ENCODE measurements around the gene STARD13. TPM values are rescaled to one million over a fixed set of nuclear protein-coding genes. Genes with fewer than 3 reads are reported as not detected.

STARD13 gene
- total and polyA plus RNA-seq, 12 donors = 7.1 to 38.3 (median 27.8) TPM

DNA sequence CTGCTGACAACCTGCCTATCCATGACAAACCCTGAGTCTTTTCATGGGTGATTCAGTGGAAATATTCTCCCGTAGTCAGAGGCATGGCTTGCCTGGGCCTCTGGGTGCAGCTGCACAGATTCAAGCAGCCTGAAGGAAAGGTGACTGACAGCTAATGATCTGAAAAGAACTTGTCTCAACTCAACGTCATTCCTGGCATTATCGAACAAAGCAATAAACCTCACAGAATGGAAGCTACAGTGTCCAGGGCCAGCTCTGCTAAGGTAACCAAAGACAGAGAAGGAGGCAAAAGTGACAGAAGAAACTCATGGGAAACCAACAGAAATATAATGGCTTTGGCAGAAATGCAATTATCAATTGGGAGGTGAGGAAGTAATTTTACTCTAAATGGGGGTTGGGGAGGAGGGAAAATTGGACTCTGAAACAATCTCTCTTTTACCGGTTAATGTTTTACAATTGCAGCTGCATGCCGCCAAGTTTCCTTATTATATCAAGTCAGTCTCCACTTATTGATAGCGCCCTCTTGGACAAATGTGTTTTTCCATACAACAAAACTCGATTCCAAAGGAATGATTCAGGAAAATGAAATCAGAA, 12.9 kb downstream of the STARD13 start:
- Histone ChIP-seq H3K36me3 (peaks cover 0 to 10% (median 0%) of the 10 kb centered on the region in 9 donors), H3K4me3 (no peak overlapping the region), H3K27me3 (no peaks in the 10 kb centered on the region), H3K4me1 (peaks cover 20 to 99% (median 71%) of the 10 kb centered on the region in 9 donors), H3K27ac (peak overlapping the region in 8 of 10 donors; percentile 17 to 69 (median 38)), H3K9me3 (no peaks in the 10 kb centered on the region)
- no peak for ATAC-seq
- intact Hi-C loops (cut with DNase I) = loop anchor here in 1 of 10 donors (10.0 kb wide), 1 partner anchor 148 kb away; no protein-coding TSS in a partner anchor
- DNase-seq = no peak
- TF ChIP-seq, protein P1, sequence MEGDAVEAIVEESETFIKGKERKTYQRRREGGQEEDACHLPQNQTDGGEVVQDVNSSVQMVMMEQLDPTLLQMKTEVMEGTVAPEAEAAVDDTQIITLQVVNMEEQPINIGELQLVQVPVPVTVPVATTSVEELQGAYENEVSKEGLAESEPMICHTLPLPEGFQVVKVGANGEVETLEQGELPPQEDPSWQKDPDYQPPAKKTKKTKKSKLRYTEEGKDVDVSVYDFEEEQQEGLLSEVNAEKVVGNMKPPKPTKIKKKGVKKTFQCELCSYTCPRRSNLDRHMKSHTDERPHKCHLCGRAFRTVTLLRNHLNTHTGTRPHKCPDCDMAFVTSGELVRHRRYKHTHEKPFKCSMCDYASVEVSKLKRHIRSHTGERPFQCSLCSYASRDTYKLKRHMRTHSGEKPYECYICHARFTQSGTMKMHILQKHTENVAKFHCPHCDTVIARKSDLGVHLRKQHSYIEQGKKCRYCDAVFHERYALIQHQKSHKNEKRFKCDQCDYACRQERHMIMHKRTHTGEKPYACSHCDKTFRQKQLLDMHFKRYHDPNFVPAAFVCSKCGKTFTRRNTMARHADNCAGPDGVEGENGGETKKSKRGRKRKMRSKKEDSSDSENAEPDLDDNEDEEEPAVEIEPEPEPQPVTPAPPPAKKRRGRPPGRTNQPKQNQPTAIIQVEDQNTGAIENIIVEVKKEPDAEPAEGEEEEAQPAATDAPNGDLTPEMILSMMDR (IDR thresholded peaks at IDR 0.05) = no peak
- 38 to 51% methylated on average over 7 of the region's 7 CpGs for WGBS, 2 donors

DNA sequence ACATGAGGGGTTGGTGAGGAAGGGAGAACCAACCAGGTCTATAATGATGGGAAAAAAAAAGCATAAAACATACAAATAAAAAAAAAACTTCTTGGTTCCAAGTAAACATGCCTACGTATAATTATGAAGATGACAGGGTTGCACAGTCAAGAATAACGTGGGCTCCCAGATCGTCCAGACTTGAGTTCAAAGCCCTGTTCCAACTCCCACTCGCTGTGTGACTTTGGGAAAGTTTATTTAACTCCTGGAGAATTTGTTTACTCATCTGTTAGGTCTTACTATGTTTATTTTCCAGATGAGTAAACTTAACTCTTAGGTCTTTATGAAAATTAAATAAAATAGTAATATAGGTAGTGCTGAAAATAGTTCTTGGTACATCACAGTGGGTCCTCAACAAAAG, 13.8 kb downstream of the STARD13 start:
- Histone ChIP-seq H3K36me3 (peaks cover 0 to 10% (median 0%) of the 10 kb centered on the region in 9 donors), H3K4me1 (peaks cover 15 to 99% (median 71%) of the 10 kb centered on the region in 9 donors), H3K4me3 (no peak overlapping the region), H3K27me3 (no peaks in the 10 kb centered on the region), H3K27ac (peak overlapping the region in 8 of 10 donors; percentile 12 to 69 (median 62)), H3K9me3 (no peaks in the 10 kb centered on the region)
- 84 to 85% methylated on average over 4 of the region's 4 CpGs for WGBS, 2 donors
- no peak for DNase-seq
- TF ChIP-seq, protein P1 (IDR thresholded peaks at IDR 0.05) = no peak
- no peak for ATAC-seq
- intact Hi-C loops (cut with DNase I) = loop anchor here in 1 of 10 donors (10.0 kb wide), 1 partner anchor 147 kb away; no protein-coding TSS in a partner anchor

DNA sequence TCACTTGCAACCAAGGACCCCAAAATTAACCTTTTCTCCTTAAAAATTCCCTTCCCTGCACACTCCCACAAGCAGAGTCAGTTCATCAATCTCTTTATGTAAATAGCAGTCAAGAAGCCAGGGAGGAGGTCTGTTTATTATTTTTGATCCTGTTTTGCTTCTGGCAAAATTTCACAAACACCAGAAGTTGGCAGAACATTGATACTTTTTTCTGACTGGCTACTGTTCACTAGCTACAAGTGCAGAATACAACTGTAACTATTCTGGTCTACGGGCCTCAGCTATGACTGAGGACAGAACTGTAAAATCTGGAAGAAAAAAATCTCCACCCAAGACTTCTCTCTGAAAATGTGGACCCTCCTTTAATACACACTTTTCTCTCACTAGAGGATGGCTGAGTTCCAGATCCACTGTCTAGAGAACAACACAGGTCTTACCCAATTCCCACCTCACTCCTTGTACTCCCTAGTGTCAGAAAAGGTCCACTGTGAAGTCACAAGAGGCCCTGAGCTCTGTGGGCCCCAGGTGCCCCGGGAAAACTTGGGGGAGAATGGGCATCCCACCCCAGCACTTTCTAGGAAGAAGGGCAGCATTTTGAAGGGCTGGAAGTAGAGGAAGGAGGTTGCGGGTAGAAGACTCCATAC, 14.5 kb downstream of the STARD13 start:
- DNase-seq (no peak), ATAC-seq (peak in 6 of 8 donors; percentile 37 to 81 (median 41))
- WGBS, 2 donors = 60 to 65% methylated on average over 3 of the region's 3 CpGs
- Histone ChIP-seq H3K36me3 (peaks cover 0 to 10% (median 0%) of the 10 kb centered on the region in 9 donors), H3K27me3 (no peaks in the 10 kb centered on the region), H3K9me3 (no peaks in the 10 kb centered on the region), H3K4me1 (peaks cover 15 to 99% (median 68%) of the 10 kb centered on the region in 9 donors), H3K4me3 (no peak overlapping the region), H3K27ac (peak overlapping the region in 9 of 10 donors; percentile 12 to 69 (median 61))
- intact Hi-C loops (cut with DNase I) = loop anchor here in 1 of 10 donors (10.0 kb wide), 1 partner anchor 146 kb away; no protein-coding TSS in a partner anchor
- TF ChIP-seq, protein P1 (IDR thresholded peaks at IDR 0.05) = no peak

DNA sequence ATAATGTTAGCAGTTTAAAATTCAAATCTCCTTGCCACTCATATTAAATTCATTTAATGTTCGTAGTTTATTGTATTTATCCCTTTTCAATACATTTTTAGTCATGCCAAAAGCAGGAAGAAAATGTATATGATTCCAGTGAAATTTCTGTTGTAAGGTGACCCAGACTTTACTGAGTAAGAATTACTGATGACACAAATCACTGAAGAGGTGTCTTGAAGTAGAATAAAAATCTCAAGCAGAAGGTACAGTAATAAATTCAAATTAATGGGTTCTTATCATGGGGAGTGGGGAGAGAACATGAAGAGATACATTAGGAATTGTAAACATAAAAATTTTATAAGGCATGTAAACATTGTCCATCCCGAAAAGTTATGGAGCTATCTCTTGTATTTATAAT, 19.9 kb downstream of the STARD13 start:
- H3K27ac ChIP-seq = peak overlapping the region in 2 of 10 donors; percentile 2 to 52
- intact Hi-C loops (cut with DNase I) = no loop called here
- no peak overlapping the region for H3K4me3 ChIP-seq
- ATAC-seq (no peak), DNase-seq (no peak)
- TF ChIP-seq, protein P1 (IDR thresholded peaks at IDR 0.05) = no peak
- H3K27me3 ChIP-seq = no peaks in the 10 kb centered on the region
- peaks cover 12 to 97% (median 79%) of the 10 kb centered on the region in 9 donors for H3K4me1 ChIP-seq
- peaks cover 0 to 8% (median 0%) of the 10 kb centered on the region in 9 donors for H3K36me3 ChIP-seq
- 88 to 92% methylated on average over 2 of the region's 2 CpGs for WGBS, 2 donors
- H3K9me3 ChIP-seq = no peaks in the 10 kb centered on the region
